ENCODE data around the gene CLHC1.
"Not testable (repeated sequence)": the region's sequence is repeated elsewhere in the genome, so short reads cannot be mapped to it uniquely, and the experiment has no call there.

CLHC1 gene

DNA sequence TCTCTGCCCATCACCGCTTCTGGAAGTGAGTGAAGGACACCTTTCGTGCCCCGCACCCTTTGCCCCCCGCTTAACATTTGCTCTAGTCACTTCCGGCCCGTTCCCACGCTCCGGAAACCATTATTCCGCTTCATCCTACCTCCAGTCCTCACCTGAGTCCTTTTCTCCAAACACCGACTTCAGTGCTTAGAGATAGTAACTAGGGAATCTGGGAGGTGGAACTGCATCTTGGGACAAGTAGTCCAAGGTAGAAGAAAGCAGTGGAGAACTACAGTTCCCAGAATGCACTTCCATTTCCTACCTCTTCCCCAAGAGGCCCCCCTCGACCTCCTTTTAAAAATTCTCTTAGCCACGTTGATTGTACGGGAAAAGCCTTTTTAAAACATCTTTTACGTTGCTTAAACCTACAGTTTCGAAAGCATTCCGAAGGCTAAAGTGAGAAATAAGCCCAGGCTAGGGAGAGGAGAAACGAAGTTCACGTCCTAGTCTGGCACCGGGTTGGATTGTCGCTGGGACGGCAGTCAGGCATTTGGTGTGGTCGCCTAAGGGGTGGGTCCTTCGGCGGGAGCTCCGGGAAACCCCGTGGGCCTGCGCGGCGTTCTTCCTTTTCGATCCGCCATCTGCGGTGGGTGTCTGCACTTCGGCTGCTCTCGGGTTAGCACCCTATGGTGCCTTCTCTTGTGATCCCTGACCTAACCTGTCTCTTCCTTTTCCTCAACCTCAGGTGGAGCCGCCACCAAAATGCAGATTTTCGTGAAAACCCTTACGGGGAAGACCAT lies at the start of gene CLHC1, which contains the start of gene RPS27A:
CLHC1 (minus strand) TSS at position 210 of the 779 bp plus-strand sequence. CDS start 9,882 bp downstream, outside the sequence.
RPS27A (plus strand) TSS at position 605 of the 779 bp plus-strand sequence; CDS start at position 742, 137 bp downstream.
- peak; percentile 96 for DNase-seq (ENCODE audit: low read depth)

DNA sequence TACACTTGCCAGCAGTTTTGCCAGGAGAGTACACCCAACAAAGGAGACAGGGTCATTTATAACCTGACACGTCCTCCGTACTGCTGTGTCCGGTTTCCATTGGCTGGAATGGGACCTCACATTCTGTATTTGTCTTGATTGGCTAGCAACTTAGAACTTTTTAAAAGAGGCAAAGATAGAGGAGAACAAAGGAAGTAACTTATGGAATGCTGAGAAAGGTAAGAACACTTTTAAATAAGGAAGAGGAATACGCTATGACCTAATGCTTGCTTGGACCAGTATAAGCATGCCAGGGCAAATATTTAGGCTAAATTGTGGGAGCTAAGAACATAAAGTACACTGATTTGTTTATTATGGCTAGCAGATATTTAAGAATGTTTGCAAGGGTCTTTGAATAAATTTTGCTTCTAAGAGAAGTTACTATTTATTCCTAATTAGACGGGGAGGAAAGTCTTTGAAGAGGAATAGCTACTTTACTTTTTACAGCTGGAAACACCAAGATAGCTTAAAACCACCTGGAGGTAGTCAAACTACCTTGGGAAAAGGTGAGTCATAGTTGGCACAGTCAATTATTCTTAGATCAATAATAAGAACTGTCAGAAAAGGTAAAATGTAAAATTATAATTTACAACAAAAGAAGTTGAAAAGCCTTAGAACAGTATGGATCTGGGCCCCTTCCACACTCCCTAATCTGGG lies 48.9 kb upstream of the CLHC1 start:
- DNase-seq (ENCODE audit: low read depth) = not testable (repeated sequence)

DNA sequence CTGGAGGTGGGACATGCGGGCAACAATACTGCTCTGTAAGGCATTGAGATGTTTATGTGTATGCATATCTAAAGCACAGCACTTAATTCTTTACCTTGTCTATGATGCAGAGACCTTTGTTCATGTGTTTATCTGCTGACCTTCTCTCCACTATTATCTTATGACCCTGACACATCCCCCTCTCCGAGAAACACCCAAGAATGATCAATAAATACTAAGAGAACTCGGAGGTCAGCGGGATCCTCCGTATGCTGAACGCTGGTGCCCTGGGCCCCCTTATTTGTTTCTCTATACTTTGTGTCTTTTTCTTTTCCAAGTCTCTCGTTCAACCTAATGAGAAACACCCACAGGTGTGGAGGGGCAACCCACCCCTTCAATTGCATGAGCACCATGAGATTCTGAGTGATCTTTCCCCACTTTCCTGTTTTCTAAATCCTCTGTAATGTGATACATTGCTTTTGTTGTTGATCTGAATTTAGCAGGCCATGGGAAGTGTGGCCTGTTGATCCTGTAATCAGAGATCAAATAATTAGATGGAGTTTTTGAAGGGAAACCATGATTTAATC lies 47.8 kb upstream of the CLHC1 start:
- DNase-seq (ENCODE audit: low read depth) = not testable (repeated sequence)

DNA sequence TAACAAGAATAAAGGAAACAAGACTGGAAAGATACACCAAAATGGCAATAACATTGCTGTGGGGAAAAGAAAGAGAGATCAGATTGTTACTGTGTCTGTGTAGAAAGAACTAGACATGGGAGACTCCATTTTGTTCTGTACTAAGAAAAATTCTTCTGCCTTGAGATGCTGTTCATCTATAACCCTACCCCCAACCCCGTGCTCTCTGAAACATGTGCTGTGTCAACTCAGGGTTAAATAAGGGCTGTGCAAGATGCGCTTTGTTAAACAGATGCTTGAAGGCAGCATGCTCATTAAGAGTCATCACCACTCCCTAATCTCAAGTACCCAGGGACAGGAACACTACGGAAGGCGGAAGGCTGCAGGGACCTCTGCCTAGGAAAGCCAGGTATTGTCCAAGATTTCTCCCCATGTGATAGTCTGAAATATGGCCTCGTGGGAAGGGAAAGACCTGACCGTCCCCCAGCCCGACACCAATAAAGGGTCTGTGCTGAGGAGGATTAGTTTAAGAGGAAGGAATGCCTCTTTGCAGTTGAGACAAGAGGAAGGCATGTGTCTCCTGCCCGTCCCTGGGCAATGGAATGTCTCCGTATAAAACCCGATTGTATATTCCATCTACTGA lies 47.2 kb upstream of the CLHC1 start:
- not testable (repeated sequence) for DNase-seq (ENCODE audit: low read depth)

DNA sequence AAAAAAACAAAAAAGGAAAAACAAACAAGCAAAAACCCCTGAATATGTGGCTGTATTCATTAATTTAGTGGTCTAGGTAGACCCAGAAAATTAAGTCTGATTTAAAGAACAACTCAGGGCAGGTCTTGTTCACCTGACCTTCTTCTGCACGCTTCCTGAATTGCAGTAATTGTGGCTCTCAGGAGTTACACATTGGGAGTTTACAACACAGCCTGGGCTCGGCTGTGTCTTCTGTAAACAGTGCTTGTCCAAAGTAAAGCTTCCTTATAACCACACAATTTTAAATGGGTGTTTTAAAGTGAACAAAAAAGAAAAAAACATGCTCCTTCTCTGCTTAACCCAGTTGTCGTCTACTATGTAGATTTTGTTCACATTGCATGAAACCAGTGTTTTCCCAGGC lies 45.2 kb upstream of the CLHC1 start:
- no peak for DNase-seq (ENCODE audit: low read depth)

DNA sequence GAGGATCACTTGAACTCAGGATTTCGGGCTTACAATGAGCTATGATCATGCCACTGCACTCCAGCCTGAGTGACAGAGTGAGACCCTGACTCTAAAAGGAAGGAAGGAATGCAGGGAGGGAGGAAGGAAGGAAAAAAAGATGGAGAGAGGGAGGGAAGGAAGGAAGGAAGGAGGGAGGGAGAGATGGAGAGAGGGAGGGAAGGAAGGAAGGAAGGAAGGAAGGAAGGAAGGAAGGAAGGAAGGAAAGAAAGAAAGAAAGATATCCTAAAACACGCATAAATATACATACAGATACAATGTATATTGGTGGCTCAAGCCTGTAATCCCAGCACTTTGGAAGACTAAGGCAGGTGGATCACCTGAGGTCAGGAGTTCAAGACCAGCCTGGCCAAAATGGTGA lies 42.3 kb upstream of the CLHC1 start:
- DNase-seq (ENCODE audit: low read depth) = not testable (repeated sequence)

DNA sequence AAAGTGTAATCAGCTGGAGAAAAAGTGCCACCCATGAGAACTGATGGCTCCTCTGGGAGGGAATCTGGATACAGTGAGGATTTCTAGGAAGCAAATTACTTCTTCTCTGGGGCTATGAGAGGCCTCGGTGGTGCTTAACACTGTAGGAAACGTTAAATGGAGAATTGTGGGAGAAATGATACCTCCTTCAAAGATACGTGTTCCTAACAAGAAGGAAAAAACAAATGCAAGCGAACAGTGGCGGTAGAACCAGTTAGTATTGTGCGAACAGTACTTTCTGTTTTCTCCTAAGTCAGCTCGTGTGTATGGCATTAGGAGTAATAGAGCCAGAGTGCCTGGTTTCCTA lies 37.5 kb upstream of the CLHC1 start:
- DNase-seq (ENCODE audit: low read depth) = no peak

DNA sequence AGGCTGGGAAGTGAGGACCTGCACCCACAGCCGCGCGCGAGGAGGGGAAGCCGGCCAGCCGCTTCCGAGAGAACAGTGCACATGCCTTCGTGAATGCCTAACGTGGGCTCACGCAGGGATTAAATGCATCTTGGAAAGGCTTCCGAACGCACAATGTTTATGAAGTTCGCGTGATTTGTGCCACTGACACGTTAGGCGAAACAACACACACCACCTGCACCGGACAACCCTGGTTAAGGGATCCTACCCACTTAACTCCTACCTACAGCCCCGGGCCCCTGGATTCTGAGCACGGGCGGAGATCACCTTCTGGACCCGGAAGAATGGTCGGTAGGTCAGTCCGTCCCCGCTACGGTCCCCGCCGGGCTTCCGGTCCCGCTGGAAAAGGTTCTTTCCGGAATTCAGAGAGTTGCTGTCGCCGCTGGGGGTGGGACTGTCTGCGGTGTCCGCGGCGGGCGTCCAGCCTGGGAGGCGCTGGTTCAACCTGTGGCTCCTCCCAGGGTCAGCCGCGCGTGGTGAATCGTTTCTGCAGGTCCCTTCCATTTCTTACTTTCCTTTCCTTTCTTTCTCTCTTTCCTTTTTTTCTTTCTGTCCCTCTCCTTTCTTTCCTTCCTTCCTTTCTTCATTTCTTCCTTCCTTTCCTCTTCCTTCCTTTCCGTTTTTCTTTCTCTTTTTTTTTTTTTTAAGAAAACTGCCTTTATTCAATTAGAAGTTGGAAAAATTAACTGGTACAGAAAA lies 37.0 kb upstream of the CLHC1 start, which contains the start of gene MTIF2:
MTIF2 (minus strand) TSS at position 325 of the 738 bp plus-strand sequence. CDS start 5,373 bp downstream, outside the sequence.
- peak; percentile 63 for DNase-seq (ENCODE audit: low read depth)

DNA sequence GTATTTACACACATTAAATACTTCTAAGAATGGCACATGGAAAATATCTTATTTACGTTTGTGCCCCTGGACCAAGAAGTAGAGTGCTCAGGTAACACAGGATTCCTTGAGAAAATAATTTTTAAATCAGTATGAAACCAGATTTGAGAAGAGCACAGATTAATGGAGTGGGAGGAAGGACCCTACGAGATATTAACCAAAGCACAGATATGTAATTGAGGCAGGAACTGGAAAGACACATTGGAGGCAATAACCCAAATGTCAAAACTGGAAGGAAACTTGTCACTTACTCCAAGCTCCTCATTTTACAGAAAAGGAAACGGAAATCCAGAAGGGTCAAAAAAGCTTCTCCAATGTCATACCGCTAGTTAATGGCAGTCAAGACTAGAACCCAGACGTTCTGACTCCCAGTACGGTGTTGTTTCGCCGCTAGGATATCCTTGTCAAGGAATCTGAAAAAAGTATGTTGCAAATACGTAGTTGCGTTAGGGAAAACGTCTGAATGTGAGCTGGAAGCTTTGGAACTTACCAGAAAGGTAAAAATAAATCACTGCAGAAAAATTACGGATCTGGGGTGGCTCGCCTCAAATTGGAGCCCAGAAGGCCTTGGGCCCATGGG lies 36.3 kb upstream of the CLHC1 start:
- DNase-seq (ENCODE audit: low read depth) = no peak

DNA sequence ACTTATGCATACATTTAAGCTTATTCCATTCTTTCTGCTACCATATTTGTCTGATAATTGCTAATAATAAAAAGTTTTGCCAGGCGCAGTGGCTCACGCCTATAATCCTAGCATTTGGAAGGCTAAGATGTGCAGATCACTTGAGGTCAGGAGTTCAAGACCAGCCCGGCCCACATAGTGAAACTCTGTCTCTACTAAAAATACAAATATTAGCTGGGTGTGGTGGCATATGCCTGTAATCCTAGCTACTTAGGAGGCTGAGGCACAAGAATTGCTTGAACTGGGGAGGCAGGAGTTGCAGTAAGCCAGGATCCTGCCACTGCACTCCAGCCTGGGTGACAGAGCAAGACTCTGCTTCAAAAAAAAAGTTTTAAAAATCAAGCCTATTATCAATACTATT lies 27.5 kb upstream of the CLHC1 start:
- not testable (repeated sequence) for DNase-seq (ENCODE audit: low read depth)

DNA sequence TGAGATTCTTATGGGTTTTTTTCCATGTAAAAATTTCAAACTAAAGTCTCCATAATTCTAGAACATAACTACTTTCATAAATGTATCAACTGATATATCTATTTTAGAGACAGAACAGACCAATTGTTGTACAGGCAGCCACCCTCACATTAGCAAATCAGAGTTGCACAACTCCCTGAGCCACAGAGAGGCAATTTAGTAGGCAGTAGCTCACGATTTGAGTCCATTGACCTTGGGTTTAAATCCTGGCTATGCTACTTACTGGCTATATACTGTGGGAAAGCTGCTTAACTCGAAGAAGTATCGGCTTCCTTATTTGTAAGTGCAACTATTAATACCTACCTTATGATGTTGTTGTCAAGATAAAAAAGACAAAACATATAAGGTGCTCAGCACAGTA lies 20.7 kb upstream of the CLHC1 start:
- DNase-seq (ENCODE audit: low read depth) = no peak

DNA sequence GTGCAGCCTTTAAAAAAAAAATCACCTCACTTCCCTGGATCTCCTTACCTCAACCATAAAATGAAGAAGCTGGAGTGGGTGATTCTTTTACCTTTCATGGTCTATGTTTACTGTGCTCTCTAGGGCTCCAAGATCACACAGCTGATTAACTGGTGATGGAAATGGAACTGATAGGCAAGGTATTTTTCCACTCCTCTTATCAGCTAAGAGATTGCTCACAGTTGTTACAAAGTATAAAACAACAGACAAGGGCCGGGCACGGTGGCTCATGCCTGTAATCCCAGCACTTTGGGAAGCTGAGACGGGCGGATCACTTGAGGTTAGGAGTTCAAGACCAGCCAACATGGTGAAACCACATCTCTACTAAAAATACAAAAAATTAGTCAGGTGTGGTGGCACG lies 14.9 kb upstream of the CLHC1 start:
- no peak for DNase-seq (ENCODE audit: low read depth)

DNA sequence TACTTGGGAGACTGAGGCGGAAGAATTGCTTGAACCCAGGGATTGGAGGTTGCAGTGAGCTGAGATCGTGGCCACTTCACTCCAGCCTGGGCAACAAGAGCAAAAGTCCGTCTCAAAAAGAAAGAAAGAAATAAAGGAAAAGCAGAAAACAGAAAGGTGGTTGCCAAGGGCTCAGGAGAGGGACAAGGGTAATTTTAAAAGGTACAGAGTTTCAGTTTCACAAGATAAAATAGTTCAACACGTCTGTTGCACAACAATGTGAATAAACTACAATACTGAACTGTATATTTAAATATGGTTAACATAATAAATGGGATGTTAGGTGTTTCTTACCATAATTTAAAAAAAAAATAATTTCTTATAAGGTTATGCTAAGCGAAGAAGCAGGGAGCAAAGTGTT lies 13.3 kb upstream of the CLHC1 start:
- no peak for DNase-seq (ENCODE audit: low read depth)

DNA sequence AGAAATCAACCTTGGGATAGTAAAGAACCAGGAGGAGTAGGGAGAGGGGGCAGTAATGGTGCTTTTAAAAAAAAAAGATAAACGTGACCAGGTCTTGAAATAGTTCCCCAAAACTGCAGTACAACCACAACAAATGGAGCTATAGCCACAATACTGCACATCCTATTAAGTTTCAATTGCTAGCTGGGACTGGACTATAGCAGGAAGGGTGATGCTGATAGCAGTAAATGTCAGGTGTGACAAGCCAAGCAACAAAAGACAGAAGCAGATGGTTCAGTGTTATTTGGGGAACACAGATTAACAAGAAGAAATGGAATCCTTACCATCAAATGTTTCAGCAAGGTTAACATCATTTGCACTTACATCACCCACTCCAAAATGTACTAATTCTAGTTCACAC lies 10.5 kb upstream of the CLHC1 start:
- DNase-seq (ENCODE audit: low read depth) = no peak

DNA sequence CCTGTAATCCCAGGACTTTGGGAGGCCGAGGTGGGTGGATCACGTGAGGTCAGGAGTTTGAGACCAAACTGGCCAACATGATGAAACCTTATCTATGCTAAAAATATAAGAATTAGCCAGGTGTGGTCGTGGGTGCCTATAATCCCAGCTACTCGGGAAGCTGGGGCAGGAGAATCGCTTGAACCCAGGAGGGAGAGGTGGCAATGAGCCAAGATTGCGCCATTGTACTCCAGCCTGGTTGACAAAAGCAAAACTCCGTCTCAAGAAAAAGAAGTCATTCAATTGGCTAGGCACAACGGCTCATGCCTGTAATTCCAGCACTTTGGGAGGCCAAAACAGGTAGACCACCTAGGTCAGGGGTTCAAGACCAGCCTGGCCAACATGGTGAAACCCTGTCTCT lies 9.5 kb upstream of the CLHC1 start:
- DNase-seq (ENCODE audit: low read depth) = not testable (repeated sequence)

DNA sequence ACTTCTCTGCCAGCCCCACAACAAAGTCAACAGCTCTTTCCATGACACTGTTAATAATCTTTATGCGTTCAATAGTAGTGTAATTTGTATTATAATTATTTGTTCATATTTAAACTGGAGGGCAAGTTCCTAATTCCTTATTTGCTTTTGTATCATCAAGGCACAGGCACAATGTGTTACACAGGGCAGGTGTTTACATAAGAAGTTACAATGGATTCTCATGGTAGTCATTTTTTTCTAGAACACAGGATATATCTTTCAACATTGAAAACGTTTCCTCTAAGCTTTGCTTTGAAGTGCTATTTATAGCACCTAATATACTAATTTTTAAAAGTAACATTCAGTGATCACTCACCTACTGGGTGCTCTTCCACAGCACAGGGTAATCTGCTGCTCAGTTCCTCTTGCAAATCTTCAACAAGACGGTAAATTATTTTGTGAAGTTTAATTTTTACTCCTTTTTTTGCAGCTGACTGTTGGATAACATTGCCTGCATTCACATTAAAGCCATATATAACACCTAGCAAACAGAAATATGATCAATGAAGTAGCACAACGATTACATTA lies 7.6 kb upstream of the CLHC1 start:
- DNase-seq (ENCODE audit: low read depth) = no peak

DNA sequence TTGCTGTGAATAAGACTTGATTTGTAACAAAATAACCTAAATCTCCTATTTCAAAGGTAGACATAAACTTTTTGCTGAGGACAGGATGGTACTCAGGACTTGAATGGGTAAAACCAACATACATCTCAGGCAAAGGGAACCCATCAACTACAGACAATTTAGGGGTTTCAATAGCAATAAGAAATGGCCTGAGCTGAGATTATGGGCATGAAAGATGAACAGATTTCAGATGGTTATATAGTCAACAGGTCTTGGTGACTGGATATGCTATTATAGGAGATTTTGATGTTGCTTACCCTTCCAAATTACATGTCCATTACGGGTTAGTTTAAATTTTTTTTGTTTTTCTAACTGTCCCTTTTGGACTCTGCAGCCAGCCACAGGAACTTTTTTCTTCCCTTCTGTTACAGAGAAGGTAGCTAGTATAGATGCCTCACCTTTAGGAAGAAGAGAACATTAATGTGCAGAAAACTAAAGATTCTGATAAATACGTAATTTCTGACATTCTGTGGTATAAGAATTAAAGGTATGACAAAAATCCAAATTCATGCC lies 5.0 kb upstream of the CLHC1 start:
- no peak for DNase-seq (ENCODE audit: low read depth)

DNA sequence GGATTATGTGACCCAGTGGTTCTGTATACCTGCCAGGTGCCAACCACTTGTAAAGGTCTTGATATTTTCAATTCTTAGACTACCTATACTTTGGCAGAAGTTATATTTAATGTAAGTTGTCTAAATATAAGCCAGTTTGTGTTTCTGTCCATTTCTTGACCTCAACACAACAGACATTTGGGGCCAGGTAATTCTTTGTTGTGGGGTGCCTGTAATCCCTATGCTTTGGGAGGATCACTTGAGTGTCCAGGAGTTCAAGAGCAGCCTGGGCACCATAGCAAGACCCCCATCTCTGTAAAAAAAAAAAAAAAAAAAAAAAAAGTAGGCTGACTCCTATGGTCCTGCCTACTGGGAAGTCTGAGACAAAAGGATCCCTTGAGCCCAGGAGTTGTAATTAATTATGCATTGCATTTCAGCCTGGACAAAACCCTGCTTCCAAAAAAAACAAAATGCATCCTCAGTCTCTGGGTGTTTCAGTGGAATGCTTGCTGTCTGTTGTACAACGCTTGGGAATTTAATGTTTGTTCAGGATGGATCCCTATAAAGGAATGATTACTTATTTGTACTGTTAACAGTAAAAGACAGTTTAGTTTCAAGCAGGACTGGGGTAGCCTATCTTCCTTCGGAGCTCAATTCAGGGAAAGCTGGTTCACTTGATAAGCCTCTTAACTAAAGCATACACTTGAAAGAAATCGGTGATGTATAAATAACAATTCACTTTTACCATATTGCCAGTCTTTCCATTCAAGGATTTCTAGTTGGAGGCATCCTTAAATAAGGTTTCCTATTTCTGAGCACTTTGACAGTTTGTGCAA lies 3.8 kb upstream of the CLHC1 start:
- no peak for DNase-seq (ENCODE audit: low read depth)

DNA sequence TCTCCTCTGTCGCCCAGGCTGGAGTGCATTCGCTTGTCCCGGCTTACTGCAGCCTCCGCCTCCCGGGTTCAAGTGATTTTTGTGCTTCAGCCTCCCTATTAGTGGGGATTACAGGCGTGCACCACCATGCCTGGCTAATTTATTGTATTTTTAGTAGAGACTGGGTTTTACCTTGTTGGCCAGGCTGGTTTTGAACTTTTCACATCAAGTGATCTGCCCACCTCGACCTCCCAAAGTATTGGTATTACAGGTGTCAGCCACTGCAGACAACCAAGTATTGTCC lies 1.5 kb upstream of the CLHC1 start:
- no peak for DNase-seq (ENCODE audit: low read depth)
